HG02798 (cell line): Measurements from ENCODE around the gene UBAC2.

ENCODE experiments used
- ATAC-seq: cut with Tn5 transposase; IDR thresholded peaks from one replicate; pipeline ENCODE4 v1.9.1; 2021; ENCODE audit warnings: mild to moderate bottlenecking; ENCODE audit not compliant: unreplicated experiment, poor library complexity

Gene UBAC2

DNA sequence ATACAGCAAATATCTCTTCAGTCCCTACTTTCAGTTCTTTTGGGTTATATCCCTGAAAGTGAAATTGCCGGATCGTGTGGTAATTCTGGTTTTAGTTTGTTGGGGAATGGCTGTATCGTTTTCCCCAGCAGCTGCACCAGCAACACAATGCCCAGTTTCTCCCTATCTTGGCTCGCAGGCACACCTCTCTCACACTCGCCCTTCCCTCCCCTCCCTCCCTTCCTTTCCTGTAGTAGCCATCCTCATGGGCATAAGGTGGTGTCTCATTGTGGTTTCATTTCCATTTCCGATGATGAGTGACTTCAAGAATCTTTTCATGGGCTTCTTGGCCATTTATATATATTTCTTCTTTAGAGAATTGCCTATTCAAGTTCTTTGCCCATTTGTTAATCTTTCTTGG, 66.2 kb downstream of the UBAC2 start:
- no peak for ATAC-seq

DNA sequence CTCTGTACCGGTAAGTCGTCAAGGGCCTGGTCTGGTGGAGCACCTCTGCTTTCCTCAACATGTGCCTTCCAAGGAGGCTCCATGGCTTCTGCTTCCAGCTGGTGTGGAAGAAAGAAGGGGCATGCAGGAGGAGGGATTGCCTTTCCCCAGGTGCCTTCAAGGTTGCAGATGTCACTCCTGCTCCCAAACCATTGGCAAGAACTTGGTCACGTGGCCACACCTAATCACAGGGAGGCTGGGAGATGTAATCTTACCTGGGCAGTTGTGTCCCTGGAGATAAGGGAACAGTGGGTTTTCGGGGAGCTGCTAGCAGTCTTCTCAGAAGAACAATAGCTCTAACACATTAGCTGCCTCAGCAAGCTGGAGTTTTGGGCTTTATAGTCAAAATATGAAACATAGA, 67.3 kb downstream of the UBAC2 start:
- ATAC-seq, result no peak

DNA sequence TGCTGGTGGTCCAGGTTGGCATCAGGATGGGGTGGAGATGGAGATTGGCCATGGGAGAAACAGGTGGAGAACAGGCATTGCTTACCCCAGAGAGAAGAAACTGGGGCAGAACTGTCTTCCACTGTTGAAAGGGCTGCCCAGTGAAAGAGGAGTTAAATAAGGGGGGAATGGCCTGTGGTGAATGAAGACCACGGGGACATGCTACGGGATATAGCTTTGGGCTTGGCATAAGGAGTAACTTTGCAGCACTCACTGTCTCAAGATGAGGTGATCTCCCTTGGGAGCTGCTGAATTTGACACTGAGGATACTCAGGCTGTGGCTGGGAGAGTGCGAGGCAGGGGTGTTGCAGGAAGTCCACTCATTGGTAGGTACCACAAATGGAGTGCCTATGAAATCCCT, 68.2 kb downstream of the UBAC2 start:
- no peak for ATAC-seq

DNA sequence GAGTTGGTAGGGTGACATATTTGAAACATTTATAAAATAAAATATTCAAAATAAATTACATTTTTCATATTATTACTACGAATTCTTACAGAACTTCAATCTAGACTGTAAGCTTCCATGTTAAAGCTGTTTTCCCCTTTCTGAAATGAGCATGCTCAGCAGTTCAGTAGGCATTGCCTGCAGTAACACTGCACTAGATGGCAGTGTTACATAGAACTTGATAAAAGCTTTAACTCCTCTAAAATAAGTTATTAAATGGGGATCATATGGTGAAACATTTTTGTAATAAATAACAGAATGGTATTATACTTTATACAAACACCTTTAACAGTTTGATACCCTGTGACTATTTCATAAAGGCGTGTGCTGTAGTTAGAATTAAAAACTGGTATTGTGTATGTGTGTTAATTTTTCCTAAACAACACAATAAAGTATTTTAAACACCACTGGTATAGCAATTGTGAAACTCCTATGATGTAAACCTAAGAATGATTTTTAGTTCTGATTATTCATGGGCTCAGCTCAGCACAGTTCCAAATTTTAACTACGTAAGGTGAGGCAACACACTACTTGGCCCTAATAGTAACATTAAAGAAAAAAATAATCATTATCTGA, 69.1 kb downstream of the UBAC2 start:
- peak; percentile 82 for ATAC-seq

DNA sequence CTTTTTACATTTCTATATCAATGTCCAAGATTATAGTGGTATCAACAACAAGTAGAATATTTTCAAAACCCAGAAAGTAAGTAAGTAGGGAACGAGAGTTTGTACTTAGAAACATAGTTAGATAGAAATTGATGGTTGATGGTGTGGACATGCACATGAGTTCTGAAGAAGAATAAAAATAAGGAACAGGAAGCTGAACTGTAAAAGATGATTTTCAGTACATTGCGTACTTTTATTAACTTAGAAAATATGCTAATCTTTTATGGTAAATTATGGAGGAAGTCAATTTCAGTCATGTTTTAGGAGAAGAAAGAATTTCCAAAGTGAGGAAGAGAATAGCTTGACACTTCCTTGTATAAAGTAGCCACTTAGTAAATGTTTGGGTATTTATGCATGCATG, 69.9 kb downstream of the UBAC2 start:
- ATAC-seq, result no peak

DNA sequence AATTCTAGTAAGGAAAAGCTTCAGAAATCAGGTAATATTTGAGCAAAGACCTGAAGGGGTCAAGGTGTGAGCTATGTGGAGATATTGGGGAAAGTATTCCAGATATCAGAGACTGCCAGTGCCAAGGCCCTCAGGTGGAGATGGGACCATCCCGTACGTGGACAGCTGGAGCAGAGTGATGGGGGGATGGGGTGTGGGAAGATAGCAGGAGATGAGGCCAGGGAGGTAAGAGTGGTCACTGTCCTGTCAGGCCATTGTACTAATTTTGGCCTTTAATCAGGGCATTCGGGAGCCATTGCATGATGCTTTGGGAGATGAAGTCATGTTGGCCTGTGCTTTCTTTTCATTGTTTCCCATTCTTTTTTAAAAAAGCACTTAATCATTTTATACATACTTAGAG, 70.6 kb downstream of the UBAC2 start:
- no peak for ATAC-seq

DNA sequence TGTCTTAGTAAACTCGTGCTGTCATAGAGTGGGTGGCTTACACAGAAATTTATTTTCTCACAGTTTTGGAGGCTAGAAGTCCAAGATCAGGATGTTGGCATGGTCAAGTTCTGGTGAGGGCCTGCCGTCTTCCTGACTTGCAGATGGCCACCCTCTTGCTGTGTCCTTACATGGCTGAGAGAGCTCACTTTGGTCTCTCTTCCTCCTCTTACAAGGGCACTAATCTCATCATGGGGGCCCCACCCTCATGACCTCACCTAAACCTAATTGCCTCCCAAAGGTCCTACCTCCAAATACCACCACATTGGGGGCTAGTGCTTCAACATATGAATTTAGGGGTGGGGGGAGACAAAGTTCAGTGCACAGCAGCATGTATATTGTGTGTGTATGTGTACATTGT, 71.8 kb downstream of the UBAC2 start:
- no peak for ATAC-seq

DNA sequence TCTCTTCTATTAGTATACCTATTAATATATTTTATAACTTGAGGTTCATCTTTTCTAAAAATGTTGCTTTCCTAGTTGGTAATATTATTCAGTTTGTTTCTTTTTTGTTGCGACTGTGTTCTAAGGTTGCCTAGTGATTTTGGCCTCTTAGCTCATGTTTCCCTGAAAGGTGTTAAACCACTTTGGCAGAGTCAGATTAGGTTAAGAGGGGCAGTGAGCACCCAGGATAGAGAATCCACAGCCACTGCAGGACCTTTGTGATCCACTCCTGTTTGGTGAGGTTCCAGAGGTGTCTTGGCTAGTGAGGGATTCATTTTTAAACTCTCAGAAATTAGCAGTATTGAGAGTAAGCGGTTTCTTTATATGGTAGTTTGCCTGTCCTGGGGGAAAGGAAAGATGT, 72.5 kb downstream of the UBAC2 start:
- ATAC-seq, result no peak

DNA sequence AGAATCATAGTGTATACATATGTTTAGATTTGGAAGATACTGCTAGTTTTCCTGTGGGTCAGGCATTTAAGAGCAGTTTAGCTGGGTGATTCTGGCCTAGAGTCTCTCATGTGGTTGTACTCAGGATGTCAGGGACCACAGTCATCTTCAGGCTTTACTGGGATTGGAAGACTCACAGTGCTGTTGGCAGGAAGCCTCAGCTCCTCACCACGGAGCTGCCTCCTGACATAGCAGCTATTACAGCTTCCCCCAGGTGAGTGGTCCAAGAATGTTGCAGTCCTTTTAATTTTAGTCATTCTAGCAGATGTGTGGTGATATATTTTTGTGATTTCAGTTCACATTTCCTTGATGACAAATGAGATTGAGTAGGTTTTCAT, 74.4 kb downstream of the UBAC2 start:
- ATAC-seq, result no peak

DNA sequence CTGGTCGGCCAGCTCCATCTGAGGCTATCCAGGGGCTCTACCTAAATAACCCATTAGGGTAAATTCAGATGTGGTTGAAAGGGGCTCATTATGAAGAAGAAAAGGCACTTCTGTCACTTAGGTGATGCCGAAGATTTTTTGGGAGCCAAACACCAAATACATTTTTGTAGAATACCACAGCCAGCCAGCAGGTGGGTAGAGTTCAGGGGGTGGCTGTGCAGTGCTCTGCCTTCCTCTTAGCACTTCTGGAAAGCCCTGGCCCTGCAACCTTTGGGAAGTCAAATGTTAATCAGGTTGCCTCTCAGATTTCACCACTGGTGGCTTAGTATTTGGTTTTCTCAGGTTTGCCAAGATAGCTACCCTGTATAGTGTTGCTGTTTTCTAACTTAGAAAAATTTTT, 76.1 kb downstream of the UBAC2 start:
- ATAC-seq, result no peak

GRCh38 chr13:99277629-99278028, 77.0 kb downstream of the UBAC2 start:
- no peak for ATAC-seq

- no peak for ATAC-seq
These were observed 77.5 kb downstream of the UBAC2 start for GRCh38 chr13:99278200-99278599.

DNA sequence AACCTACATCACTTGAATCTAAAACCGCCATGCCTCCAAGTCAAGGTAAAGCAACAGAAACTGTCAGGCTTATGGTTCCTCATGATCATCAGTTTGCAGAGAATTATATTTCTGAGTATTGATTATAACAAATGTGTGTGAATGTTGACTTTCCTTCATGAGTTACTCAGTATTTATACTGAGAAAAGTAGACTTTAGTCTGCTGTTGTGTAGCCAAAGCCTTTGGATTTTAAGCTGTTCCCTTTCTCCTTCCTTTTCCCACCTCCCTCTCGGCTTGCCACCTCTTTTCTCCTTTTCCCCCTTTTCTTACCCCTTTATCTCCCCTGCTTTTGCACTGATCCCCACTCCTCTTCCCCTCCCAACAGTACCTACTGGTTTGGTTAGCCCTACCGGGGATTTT, 78.2 kb downstream of the UBAC2 start:
- ATAC-seq, result no peak

DNA sequence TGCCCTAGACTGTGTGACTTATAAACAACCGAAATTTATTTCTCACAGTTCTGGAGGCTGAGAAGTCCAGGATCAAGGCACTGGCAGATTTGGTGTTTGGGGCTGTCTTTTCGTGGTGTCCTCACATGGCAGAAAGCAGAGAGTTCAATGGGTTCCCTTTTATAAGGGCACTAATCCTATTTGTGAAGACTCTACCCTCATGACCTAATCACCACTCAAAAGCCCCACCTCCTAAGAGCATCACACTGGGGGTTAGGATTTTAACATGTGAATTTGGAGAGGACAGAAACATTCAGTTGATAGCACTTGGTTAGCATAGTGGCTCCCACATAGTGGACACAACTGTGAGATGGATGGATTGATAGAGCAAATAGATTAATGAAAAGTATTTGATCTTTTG, 79.0 kb downstream of the UBAC2 start:
- no peak for ATAC-seq

DNA sequence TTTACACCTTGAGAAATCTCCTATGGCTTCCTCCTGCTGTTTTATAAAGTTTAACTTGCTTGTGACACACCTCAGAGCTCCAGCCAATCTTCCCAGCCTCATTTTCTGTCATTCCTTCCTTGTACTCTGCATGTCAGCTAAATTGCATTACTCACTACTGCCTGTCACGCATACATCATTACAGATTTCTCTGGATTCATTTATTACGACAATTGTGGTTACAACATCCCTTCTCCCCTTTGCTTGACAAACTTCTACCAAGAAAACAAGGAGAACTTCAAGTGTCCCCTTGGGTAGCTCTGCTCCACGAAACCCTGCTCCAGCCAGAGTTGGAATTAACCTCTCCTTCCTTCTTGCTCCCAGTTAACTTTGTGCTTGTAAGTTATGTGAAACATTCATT, 79.5 kb downstream of the UBAC2 start:
- ATAC-seq, result no peak

- peak; percentile 81 for ATAC-seq
These were observed 81.2 kb downstream of the UBAC2 start for GRCh38 chr13:99281811-99282263.

DNA sequence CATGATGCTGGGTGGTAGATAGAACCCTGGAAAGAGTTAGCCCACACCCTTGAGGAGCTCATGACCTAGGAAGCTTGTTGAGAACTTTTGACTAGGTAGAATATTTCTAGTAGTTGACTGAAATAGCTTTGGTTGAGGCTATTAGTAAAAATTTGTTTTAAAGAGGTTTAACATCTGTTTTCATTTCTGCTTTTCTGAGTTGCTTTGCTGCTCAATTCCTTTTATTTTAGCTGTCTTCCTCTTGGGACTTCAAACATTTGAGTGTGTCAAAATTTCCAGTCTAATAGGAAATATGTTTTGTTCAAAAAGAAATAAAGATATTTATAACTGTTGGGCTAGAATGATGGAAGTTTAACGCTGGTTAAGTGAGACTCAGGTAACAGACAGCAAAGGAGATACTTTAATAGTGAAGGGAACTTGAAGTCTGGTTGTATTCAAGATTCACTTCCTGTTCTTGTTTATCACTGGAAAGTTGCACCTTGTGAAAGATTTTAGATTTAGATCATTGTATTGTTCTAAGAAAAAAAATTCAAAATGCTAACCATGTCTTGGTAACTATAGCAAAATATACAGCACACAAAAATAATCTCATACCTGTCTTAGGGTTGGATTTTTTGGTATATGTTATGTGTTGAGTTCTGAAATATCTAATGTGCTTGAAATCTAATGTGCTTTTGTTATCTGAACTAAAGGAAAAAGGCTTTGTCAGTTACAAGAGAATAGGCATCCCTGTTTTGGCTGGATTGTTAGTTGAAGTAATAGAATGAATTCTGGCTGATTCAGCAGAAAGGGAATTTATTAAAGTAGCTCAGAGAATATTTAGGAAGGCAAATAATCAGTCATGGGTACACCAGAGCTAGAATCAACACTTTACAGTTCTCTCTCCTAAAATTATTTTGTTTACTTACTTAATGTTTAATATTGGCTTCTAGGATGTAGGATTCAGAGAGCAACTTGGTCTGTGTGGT, 81.9 kb downstream of the UBAC2 start:
- peak; percentile 73 for ATAC-seq

- ATAC-seq, result no peak
These were observed 85.0 kb downstream of the UBAC2 start for GRCh38 chr13:99285432-99286182.

DNA sequence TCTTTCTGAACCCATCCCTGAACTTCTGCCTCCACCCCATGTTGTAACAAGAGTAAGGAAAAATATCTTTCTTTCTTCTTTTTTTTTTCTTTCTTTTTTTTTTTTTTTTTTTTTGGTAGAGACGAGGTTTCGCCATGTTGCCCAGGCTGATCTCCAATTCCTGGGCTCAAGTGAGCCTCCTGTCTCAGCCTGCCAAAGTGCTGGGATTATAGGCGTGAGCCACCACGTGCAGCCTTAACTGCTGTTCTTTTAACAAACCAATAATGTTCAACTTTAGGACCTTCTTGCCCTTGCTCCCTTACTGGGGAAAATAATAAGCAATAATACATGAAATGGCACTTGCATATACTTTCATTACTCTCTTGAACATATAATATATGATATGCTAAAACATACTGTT, 86.9 kb downstream of the UBAC2 start:
- ATAC-seq, result no peak

DNA sequence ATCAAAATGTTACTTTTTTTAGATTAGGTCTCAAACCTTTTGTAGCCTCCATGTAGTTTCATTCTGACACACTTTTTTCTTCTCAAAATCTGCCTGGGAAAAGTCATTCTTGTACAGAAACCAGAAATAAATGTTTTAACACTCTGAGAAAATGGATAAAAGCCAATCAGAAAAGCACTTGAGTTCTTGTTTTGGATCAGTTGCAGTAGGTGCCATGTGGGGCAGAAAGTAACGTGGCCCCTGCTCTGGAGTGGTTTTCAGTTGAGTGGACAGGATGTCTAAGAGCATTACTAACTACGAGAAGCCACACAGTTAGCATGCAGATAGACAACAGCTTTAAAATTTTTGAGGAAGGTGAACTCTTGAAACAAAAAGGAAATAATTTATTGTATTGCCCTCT, 87.4 kb downstream of the UBAC2 start:
- peak; percentile 87 for ATAC-seq

GRCh38 chr13:99289271-99289670, 88.6 kb downstream of the UBAC2 start:
- ATAC-seq, result no peak
